HepG2 (cell line): ENCODE data around the gene PLXND1. TPM values are rescaled to one million over a fixed set of nuclear protein-coding genes. Genes with fewer than 3 reads are reported as not detected.

Source experiments
- ARNT2 ChIP-seq: sonication (generic); formaldehyde crosslinking; IDR thresholded peaks from 2 replicates; pipeline ENCODE4 v1.8.0; 2022; ENCODE audit warnings: mild to moderate bottlenecking, low read depth, missing genetic modification reagents, moderate library complexity
- ARNTL ChIP-seq: sonication (generic); formaldehyde crosslinking; IDR thresholded peaks from 2 replicates; pipeline ENCODE4 v1.4.0; 2020; ENCODE audit warnings: mild to moderate bottlenecking, missing genetic modification reagents
- ELK4 ChIP-seq: sonication (generic); formaldehyde crosslinking; IDR thresholded peaks from 2 replicates; pipeline ENCODE4 v1.9.0; 2021; ENCODE audit warnings: missing genetic modification reagents, borderline replicate concordance
- ETV6 ChIP-seq: sonication (generic); formaldehyde crosslinking; conservative IDR thresholded peaks from 2 replicates; pipeline ENCODE4 v1.4.0; 2020; ENCODE audit warnings: missing genetic modification reagents
- ISX ChIP-seq: sonication (generic); formaldehyde crosslinking; conservative IDR thresholded peaks from 2 replicates; pipeline ENCODE4 v1.5.0; 2020; ENCODE audit warnings: missing genetic modification reagents
- KLF16 ChIP-seq, 2 experiments: sonication (generic) in 1 of 2; formaldehyde crosslinking in 1 of 2; IDR thresholded peaks; 2 replicates each; pipeline versions ENCODE4 v1.6.1 to v1.8.0; 2016 to 2023; ENCODE audit warnings: missing genetic modification reagents in 2 of 2, missing compliant biosample characterization in 1 of 2
- MAZ ChIP-seq, 2 experiments: sonication (generic) in 1 of 2; formaldehyde crosslinking in 1 of 2; IDR thresholded peaks; 2 replicates each; pipeline versions ENCODE4 v1.5.0 to v1.6.1; 2012 to 2020; ENCODE audit warnings: low read depth in 2 of 2, mild to moderate bottlenecking in 2 of 2, borderline replicate concordance in 1 of 2, improper control_type of control experiment in 1 of 2, low read length in 1 of 2, missing genetic modification reagents in 1 of 2, moderate library complexity in 1 of 2
- MTF1 ChIP-seq: sonication (generic); formaldehyde crosslinking; IDR thresholded peaks from 2 replicates; pipeline ENCODE4 v1.5.0; 2020; ENCODE audit warnings: missing genetic modification reagents
- MYC ChIP-seq: sonication (generic); formaldehyde crosslinking; IDR thresholded peaks from 2 replicates; pipeline ENCODE4 v1.9.0; 2021; ENCODE audit warnings: missing genetic modification reagents, borderline replicate concordance
- MYNN ChIP-seq: sonication (generic); formaldehyde crosslinking; IDR thresholded peaks from 2 replicates; pipeline ENCODE4 v1.4.0; 2020; ENCODE audit warnings: mild to moderate bottlenecking, low read depth, missing genetic modification reagents
- NFRKB ChIP-seq: fragments of 450-650 bp; IDR thresholded peaks from 2 replicates; pipeline ENCODE4 v1.6.1; 2017
- PRMT3 ChIP-seq: sonication (generic); formaldehyde crosslinking; IDR thresholded peaks from 2 replicates; pipeline ENCODE4 v1.8.1; 2022; ENCODE audit warnings: low read depth, mild to moderate bottlenecking, moderate library complexity, missing genetic modification reagents, borderline replicate concordance
- PTBP1 ChIP-seq: fragments of 200-400 bp; formaldehyde crosslinking; IDR thresholded peaks from 2 replicates; pipeline ENCODE4 v1.6.1; 2018; ENCODE audit warnings: low read length, low read depth; ENCODE audit not compliant: poor library complexity, severe bottlenecking
- RBFOX2 ChIP-seq: fragments of 200-400 bp; formaldehyde crosslinking; IDR thresholded peaks from 2 replicates; pipeline ENCODE4 v1.6.1; 2017; ENCODE audit warnings: low read depth, mild to moderate bottlenecking, low read length
- SIX4 ChIP-seq: sonication (generic); formaldehyde crosslinking; IDR thresholded peaks from 2 replicates; pipeline ENCODE4 v1.4.0; 2020; ENCODE audit warnings: missing genetic modification reagents
- YY1 ChIP-seq: IDR thresholded peaks from 2 replicates; pipeline ENCODE4 v1.6.1; 2011; ENCODE audit warnings: low read length, low read depth, moderate library complexity, mild to moderate bottlenecking; ENCODE audit not compliant: insufficient read depth, insufficient replicate concordance
- ZFYVE20 ChIP-seq: sonication (generic); formaldehyde crosslinking; IDR thresholded peaks from 2 replicates; pipeline ENCODE4 v1.8.0; 2023; ENCODE audit warnings: low read depth, mild to moderate bottlenecking, moderate library complexity, missing genetic modification reagents, borderline replicate concordance
- ZMYM4 ChIP-seq: sonication (generic); formaldehyde crosslinking; IDR thresholded peaks from 2 replicates; pipeline ENCODE4 v1.8.1; 2023; ENCODE audit warnings: mild to moderate bottlenecking, missing genetic modification reagents
- ZNF235 ChIP-seq: sonication (generic); formaldehyde crosslinking; IDR thresholded peaks from 2 replicates; pipeline ENCODE4 v1.8.1; 2023; ENCODE audit warnings: mild to moderate bottlenecking, missing genetic modification reagents, borderline replicate concordance
- ZNF253 ChIP-seq: sonication (generic); formaldehyde crosslinking; IDR thresholded peaks from 2 replicates; pipeline ENCODE4 v1.8.0; 2022; ENCODE audit warnings: mild to moderate bottlenecking, missing genetic modification reagents, borderline replicate concordance
- ZNF335 ChIP-seq: sonication (generic); formaldehyde crosslinking; IDR thresholded peaks from 2 replicates; pipeline ENCODE4 v1.4.0; 2020; ENCODE audit warnings: missing genetic modification reagents
- ZNF350 ChIP-seq: sonication (generic); formaldehyde crosslinking; IDR thresholded peaks from 2 replicates; pipeline ENCODE4 v1.4.0; 2020; ENCODE audit warnings: mild to moderate bottlenecking, low read depth, missing genetic modification reagents, borderline replicate concordance
- ZNF451 ChIP-seq: sonication (generic); formaldehyde crosslinking; IDR thresholded peaks from 2 replicates; pipeline ENCODE4 v1.5.0; 2020; ENCODE audit warnings: mild to moderate bottlenecking, missing genetic modification reagents
- ZNF577 ChIP-seq: sonication (generic); formaldehyde crosslinking; IDR thresholded peaks from 2 replicates; pipeline ENCODE4 v1.4.0; 2020; ENCODE audit warnings: mild to moderate bottlenecking, low read depth, missing genetic modification reagents, borderline replicate concordance
- ZNF607 ChIP-seq: sonication (generic); formaldehyde crosslinking; IDR thresholded peaks from 2 replicates; pipeline ENCODE4 v1.5.1; 2020; ENCODE audit warnings: missing genetic modification reagents, mild to moderate bottlenecking, borderline replicate concordance
- ZNF619 ChIP-seq: sonication (generic); formaldehyde crosslinking; IDR thresholded peaks from 2 replicates; pipeline ENCODE4 v1.4.0; 2020; ENCODE audit warnings: mild to moderate bottlenecking, missing genetic modification reagents
- ZNF629 ChIP-seq: sonication (generic); formaldehyde crosslinking; conservative IDR thresholded peaks from 2 replicates; pipeline ENCODE4 v1.5.0; 2020; ENCODE audit warnings: missing genetic modification reagents
- ZNF792 ChIP-seq: IDR thresholded peaks from 2 replicates; pipeline ENCODE4 v1.6.1; 2016
- polyA plus RNA-seq, 8 experiments: library from polyadenylated mRNA; depleted of rRNA in 3 of 8; stranded (reverse) in 7 of 8; unstranded in 1 of 8; fragments of >200 nt; fragmentation: Illumina TruSeq in 4 of 8; extraction: Trizol in 4 of 8; gene quantifications; 2 replicates each; pipeline versions ENCODE4 v1.2.1 to v1.2.3, GENCODE V29; 2011 to 2016; ENCODE audit warnings: low read depth in 4 of 8, missing spikeins in 1 of 8, mixed read lengths in 1 of 8; ENCODE audit not compliant: insufficient read depth in 1 of 8
- total RNA-seq, 5 experiments: library from RNA; depleted of rRNA; stranded (reverse); fragments of >200 nt; fragmentation: Illumina TruSeq; extraction: Trizol; gene quantifications; 2 replicates each; pipeline ENCODE4 v1.2.3, GENCODE V29; 2016; ENCODE audit warnings: low read depth in 1 of 5
- TF ChIP-seq, protein P1 (sequence below): sonication (generic); formaldehyde crosslinking; IDR thresholded peaks from 2 replicates; pipeline ENCODE4 v1.5.0; 2020; ENCODE audit warnings: mild to moderate bottlenecking, missing genetic modification reagents

Gene PLXND1
- total and polyA plus RNA-seq, 2 of the 13 experiments (the other 11 are each of a cell fraction or from before 2014, with no cell fraction given) = 15.9 to 42.0 TPM

GRCh38 chr3:129627350-129628168 is 21.1 kb upstream of the PLXND1 start (continued):
- no peak for TF ChIP-seq ELK4
- no peak for TF ChIP-seq ZNF607 (CRISPR knock-in tag)
- no peak for TF ChIP-seq MTF1
- no peak for TF ChIP-seq ZNF235 (CRISPR knock-in tag)
- no peak for TF ChIP-seq ZNF253
- no peak for TF ChIP-seq ZNF350 (CRISPR knock-in tag)
- no peak for TF ChIP-seq YY1
- no peak for TF ChIP-seq ARNTL (CRISPR knock-in tag)
- no peak for TF ChIP-seq RBFOX2
- TF ChIP-seq ZNF335 (CRISPR knock-in tag) = no peak
- no peak for TF ChIP-seq SIX4 (CRISPR knock-in tag)
- no peak for TF ChIP-seq NFRKB
- no peak for TF ChIP-seq KLF16 (CRISPR knock-in tag; IDR thresholded peaks at IDR 0.05)
- TF ChIP-seq ZMYM4 (CRISPR knock-in tag) = no peak
- TF ChIP-seq ZNF629 (CRISPR knock-in tag) = peak; percentile 40; the same call in 1 of the 2 replicates
- no peak for TF ChIP-seq ISX (CRISPR knock-in tag)
- no peak for TF ChIP-seq ZNF792 (CRISPR knock-in tag)
- TF ChIP-seq PRMT3 (CRISPR knock-in tag) = no peak; the same call in 1 of the 2 replicates
- TF ChIP-seq ZNF619 (CRISPR knock-in tag) = peak; percentile 64; the same call in 1 of the 2 replicates
- TF ChIP-seq ETV6 (CRISPR knock-in tag) = no peak; the same call in 1 of the 2 replicates
- TF ChIP-seq, protein P1, sequence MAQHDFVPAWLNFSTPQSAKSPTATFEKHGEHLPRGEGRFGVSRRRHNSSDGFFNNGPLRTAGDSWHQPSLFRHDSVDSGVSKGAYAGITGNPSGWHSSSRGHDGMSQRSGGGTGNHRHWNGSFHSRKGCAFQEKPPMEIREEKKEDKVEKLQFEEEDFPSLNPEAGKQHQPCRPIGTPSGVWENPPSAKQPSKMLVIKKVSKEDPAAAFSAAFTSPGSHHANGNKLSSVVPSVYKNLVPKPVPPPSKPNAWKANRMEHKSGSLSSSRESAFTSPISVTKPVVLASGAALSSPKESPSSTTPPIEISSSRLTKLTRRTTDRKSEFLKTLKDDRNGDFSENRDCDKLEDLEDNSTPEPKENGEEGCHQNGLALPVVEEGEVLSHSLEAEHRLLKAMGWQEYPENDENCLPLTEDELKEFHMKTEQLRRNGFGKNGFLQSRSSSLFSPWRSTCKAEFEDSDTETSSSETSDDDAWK = no peak
- no peak for TF ChIP-seq ZFYVE20 (CRISPR knock-in tag)
- TF ChIP-seq PTBP1 = no peak
- peak; percentile 40; the same call in 1 of the 2 replicates for TF ChIP-seq MYNN (CRISPR knock-in tag)
- TF ChIP-seq MYC (CRISPR knock-in tag) = no peak
- TF ChIP-seq ZNF451 (CRISPR knock-in tag) = no peak; the same call in 1 of the 2 replicates
- TF ChIP-seq MAZ (IDR thresholded peaks at IDR 0.05; ENCODE audit: borderline replicate concordance, low read depth, low read length) = no peak
- no peak for TF ChIP-seq MAZ (CRISPR knock-in tag; IDR thresholded peaks at IDR 0.05; ENCODE audit: low read depth)
- no peak for TF ChIP-seq ARNT2 (CRISPR knock-in tag)
- TF ChIP-seq ZNF577 (CRISPR knock-in tag) = no peak
